Gastroesophageal sphincter (tissue), 4 donors: Measurements from ENCODE around the gene HOXC12. TPM values are rescaled to one million over a fixed set of nuclear protein-coding genes. Genes with fewer than 3 reads are reported as not detected.

Experiments
- ATAC-seq: fragments of 150-250 bp; one replicate; pipeline ENCODE4 v1.9.1; 2016; ENCODE audit warnings: mild to moderate bottlenecking, moderate library complexity
- H3K27ac ChIP-seq, 4 donors: fragments of 200-600 bp; sonication (generic) in 3 of 4; 1 replicate in 3 of 4; 2 replicates in 1 of 4; pipeline ENCODE4 v1.5.1; 2016 to 2019
- H3K27me3 ChIP-seq: fragments of 200-600 bp; sonication (generic); one replicate; pipeline ENCODE4 v1.5.1; 2019
- H3K36me3 ChIP-seq, 2 donors: fragments of 200-600 bp; sonication (generic); one replicate each; pipeline ENCODE4 v1.5.1; 2019; ENCODE audit warnings: control low read depth in 1 of 2
- H3K4me1 ChIP-seq, 3 donors: fragments of 200-600 bp; sonication (generic); 1 replicate in 2 of 3; 2 replicates in 1 of 3; pipeline ENCODE4 v1.5.1; 2016 to 2019; ENCODE audit warnings: control low read depth in 2 of 3
- H3K4me3 ChIP-seq, 2 donors: fragments of 200-600 bp; sonication (generic); one replicate each; pipeline ENCODE4 v1.5.1; 2019; ENCODE audit warnings: mild to moderate bottlenecking in 1 of 2, moderate library complexity in 1 of 2
- H3K9me3 ChIP-seq, 3 donors: fragments of 200-600 bp; sonication (generic); one replicate each; pipeline ENCODE4 v1.5.1; 2017 to 2019; ENCODE audit warnings: control low read depth in 2 of 3
- CTCF ChIP-seq, 4 experiments: fragments of 200-600 bp in 2 of 4; fragments of 450-650 bp in 2 of 4; sonication (generic) in 1 of 4; IDR thresholded peaks; one replicate each; pipeline ENCODE4 v1.5.1; 2017 to 2019; ENCODE audit warnings: antibody characterized with exemption in 4 of 4, mild to moderate bottlenecking in 2 of 4, moderate library complexity in 2 of 4
- EP300 ChIP-seq: sonication (generic); formaldehyde crosslinking; IDR thresholded peaks from one replicate; pipeline ENCODE4 v1.6.1; 2017; ENCODE audit warnings: antibody characterized with exemption, mild to moderate bottlenecking
- POLR2A ChIP-seq, 2 donors: fragments of 450-650 bp; IDR thresholded peaks; one replicate each; pipeline ENCODE4 v1.6.1; 2017; ENCODE audit warnings: antibody characterized with exemption in 2 of 2, mild to moderate bottlenecking in 2 of 2, moderate library complexity in 1 of 2
- POLR2AphosphoS5 ChIP-seq: sonication (generic); formaldehyde crosslinking; IDR thresholded peaks from one replicate; pipeline ENCODE4 v1.6.1; 2017; ENCODE audit warnings: antibody characterized with exemption
- WGBS, 2 donors: methylation state at CpG; one replicate each; pipeline ENCODE4 v1.1.5; 2018; ENCODE audit warnings: low coverage in 1 of 2; 5-methylcytosine and 5-hydroxymethylcytosine counted together
- total RNA-seq, 4 donors: library from RNA; depleted of rRNA; stranded (reverse); fragments of >200 nt; gene quantifications; one replicate each; pipeline ENCODE4 v1.1.0, GENCODE V29; 2016

The HOXC12 gene
- total RNA-seq, 4 donors from 2014 or later: not detected

GRCh38 chr12:53927220-53928029 is 27.3 kb upstream of the HOXC12 start:
- no peak for ATAC-seq
- WGBS, 2 donors: 3 to 7% methylated on average over 7 to 11 of the region's 45 CpGs
- H3K36me3 ChIP-seq: no peaks in the 10 kb centered on the region

GRCh38 chr12:53928054-53928835 is 26.5 kb upstream of the HOXC12 start:
- Histone ChIP-seq H3K36me3 (no peaks in the 10 kb centered on the region), H3K27ac (no peak overlapping the region), H3K4me1 (peaks cover 0 to 7% (median 0%) of the 10 kb centered on the region in 3 donors), H3K4me3 (no peak overlapping the region), H3K27me3 (peaks cover 100% of the 10 kb centered on the region), H3K9me3 (no peaks in the 10 kb centered on the region)
- TF ChIP-seq POLR2AphosphoS5: no peak
- TF ChIP-seq EP300: no peak
- TF ChIP-seq POLR2A (IDR thresholded peaks at IDR 0.05): no peak
- TF ChIP-seq CTCF (IDR thresholded peaks at IDR 0.05): no peak
- WGBS, 2 donors: 8% methylated on average over 6 to 17 of the region's 31 CpGs
- ATAC-seq: no peak

More at GRCh38 chr12:53927220-53928029, 27.3 kb upstream of the HOXC12 start:
- no peak for TF ChIP-seq EP300
- Histone ChIP-seq H3K9me3 (no peaks in the 10 kb centered on the region), H3K4me3 (no peak overlapping the region), H3K27ac (no peak overlapping the region), H3K4me1 (peaks cover 0 to 7% (median 0%) of the 10 kb centered on the region in 3 donors), H3K27me3 (peaks cover 100% of the 10 kb centered on the region)

- H3K4me1 ChIP-seq: peaks cover 0 to 7% (median 0%) of the 10 kb centered on the region in 3 donors
- peaks cover 100% of the 10 kb centered on the region for H3K27me3 ChIP-seq
- no peak overlapping the region for H3K4me3 ChIP-seq
- TF ChIP-seq CTCF (IDR thresholded peaks at IDR 0.05): no peak
- no peak for TF ChIP-seq EP300
- no peak for TF ChIP-seq POLR2A (IDR thresholded peaks at IDR 0.05)
- no peak for TF ChIP-seq POLR2AphosphoS5
- 16 to 19% methylated on average over 3 to 4 of the region's 4 CpGs for WGBS, 2 donors
- H3K27ac ChIP-seq: no peak overlapping the region
- ATAC-seq: no peak
- no peaks in the 10 kb centered on the region for H3K36me3 ChIP-seq
- no peaks in the 10 kb centered on the region for H3K9me3 ChIP-seq
These were observed 25.2 kb upstream of the HOXC12 start for GRCh38 chr12:53929527-53929926.

- Histone ChIP-seq H3K27me3 (peaks cover 100% of the 10 kb centered on the region), H3K27ac (no peak overlapping the region), H3K4me3 (no peak overlapping the region), H3K4me1 (peaks cover 0 to 11% (median 4%) of the 10 kb centered on the region in 3 donors), H3K9me3 (no peaks in the 10 kb centered on the region), H3K36me3 (no peaks in the 10 kb centered on the region)
- ATAC-seq: no peak
- WGBS, 2 donors: 2 to 5% methylated on average over 27 to 30 of the region's 30 CpGs
- TF ChIP-seq POLR2A (IDR thresholded peaks at IDR 0.05) (no peak), EP300 (no peak), CTCF (IDR thresholded peaks at IDR 0.05) (no peak), POLR2AphosphoS5 (no peak)
These were observed 24.0 kb upstream of the HOXC12 start for GRCh38 chr12:53930591-53931255.
